NCI-H524 (cell line): ENCODE data around the gene MXD4.
A peak's percentile ranks its signal among the peaks of the same experiment; 100 is the strongest.
"Not testable (repeated sequence)": the region's sequence is repeated elsewhere in the genome, so short reads cannot be mapped to it uniquely, and the experiment has no call there.

Source experiments
- DNase-seq, 2 experiments: peaks; one replicate each; lab custom pipeline; 2025; lab: John Stamatoyannopoulos, UW

MXD4 gene

GRCh38 chr4:2275044-2275397 lies 13.1 kb upstream of the MXD4 start:
- not testable (repeated sequence) for DNase-seq

- peak in 1 of 2 experiments; percentile 13 for DNase-seq
Observed at GRCh38 chr4:2274320-2275043, 12.6 kb upstream of the MXD4 start.

- DNase-seq = no peak
Observed at GRCh38 chr4:2273657-2274319, 11.9 kb upstream of the MXD4 start.

GRCh38 chr4:2273221-2273620 lies 11.3 kb upstream of the MXD4 start:
- DNase-seq = no peak

- peak; percentile 34 to 69 for DNase-seq
Observed at GRCh38 chr4:2272828-2273120, 10.9 kb upstream of the MXD4 start.

- DNase-seq = no peak
Observed at GRCh38 chr4:2272026-2272827, 10.3 kb upstream of the MXD4 start.

- no peak for DNase-seq
Observed at GRCh38 chr4:2271279-2272025, 9.5 kb upstream of the MXD4 start.

- no peak for DNase-seq
Observed at GRCh38 chr4:2270341-2271165, 8.6 kb upstream of the MXD4 start.

- no peak for DNase-seq
Observed at GRCh38 chr4:2269618-2270163, 7.8 kb upstream of the MXD4 start.

GRCh38 chr4:2269206-2269531 lies 7.3 kb upstream of the MXD4 start:
- DNase-seq = no peak

GRCh38 chr4:2268357-2269205 lies 6.7 kb upstream of the MXD4 start:
- DNase-seq = no peak

GRCh38 chr4:2267841-2268240 lies 5.9 kb upstream of the MXD4 start:
- DNase-seq = no peak

GRCh38 chr4:2267320-2267811 lies 5.5 kb upstream of the MXD4 start:
- DNase-seq = no peak

- no peak for DNase-seq
Observed at GRCh38 chr4:2266821-2267220, 4.9 kb upstream of the MXD4 start.

- no peak for DNase-seq
Observed at GRCh38 chr4:2266181-2266580, 4.3 kb upstream of the MXD4 start.

- DNase-seq = no peak
Observed at GRCh38 chr4:2265113-2266110, 3.5 kb upstream of the MXD4 start.

GRCh38 chr4:2264481-2265041 lies 2.7 kb upstream of the MXD4 start:
- DNase-seq = no peak

GRCh38 chr4:2263926-2264321 lies 2.0 kb upstream of the MXD4 start:
- DNase-seq = no peak

GRCh38 chr4:2262944-2263250 lies 988 bp upstream of the MXD4 start:
- DNase-seq = no peak
